ENCODE results near the gene RANBP1.

Gene RANBP1

GRCh38 chr22:20089226-20089976 lies 26.5 kb upstream of the RANBP1 start:
- DNase-seq = no peak

DNA sequence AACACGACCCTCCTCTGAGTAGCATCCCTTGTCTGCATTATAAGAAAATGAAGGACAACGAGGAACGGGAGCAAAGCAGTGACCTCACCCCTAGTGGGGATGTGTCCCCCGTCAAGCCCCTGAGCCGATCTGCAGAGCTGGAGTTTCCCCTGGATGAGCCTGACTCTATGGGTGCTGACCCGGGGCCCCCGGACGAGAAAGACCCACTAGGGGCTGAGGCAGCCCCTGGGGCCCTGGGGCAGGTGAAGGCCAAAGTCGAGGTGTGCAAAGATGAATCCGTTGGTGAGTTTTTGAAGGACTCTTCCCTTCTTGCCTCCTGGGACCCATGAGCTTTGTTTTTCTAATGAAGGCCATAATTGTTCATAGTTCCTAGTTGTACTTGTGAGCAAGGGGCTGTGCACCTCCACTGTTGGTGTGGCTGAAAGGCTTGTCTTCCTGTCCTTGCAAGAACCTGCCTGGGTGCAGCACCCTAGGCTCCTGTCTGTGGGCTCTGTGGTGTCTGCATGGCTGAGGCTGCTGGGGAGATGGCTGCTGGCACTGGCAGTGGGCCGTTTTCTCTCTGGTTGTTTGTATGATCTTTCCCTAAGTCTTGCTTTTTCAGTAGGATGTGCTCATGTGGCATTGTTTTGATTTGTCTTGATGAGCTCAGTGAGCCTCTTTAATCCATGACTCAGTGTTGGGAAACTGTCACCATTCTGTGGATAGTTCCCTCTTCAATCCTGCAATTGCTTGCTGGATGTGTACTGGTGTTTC lies 25.8 kb upstream of the RANBP1 start:
- DNase-seq = no peak

- no peak for DNase-seq
Measured at GRCh38 chr22:20090730-20091240, 25.1 kb upstream of the RANBP1 start.

GRCh38 chr22:20091690-20092476 lies 24.0 kb upstream of the RANBP1 start:
- no peak for DNase-seq

DNA sequence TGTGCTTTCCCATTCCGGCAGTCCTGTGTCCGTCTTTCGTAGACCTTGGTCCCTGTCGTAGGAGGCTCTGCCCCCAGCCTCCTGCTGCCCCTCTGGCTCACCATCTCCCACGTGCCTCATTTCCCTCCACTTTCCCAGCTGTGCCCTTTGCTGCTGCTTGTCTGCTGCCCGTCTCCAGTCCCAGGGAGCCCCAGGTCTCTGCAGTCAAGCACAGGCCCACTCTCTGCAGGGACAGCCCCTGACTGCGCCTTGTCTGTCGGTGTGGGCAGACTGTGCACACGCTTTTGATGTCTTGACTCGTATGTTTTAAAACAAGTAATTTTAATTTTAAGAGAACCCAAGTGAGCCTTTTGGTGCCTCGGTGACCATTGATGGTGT lies 23.4 kb upstream of the RANBP1 start:
- no peak for DNase-seq

- no peak for DNase-seq
Measured at GRCh38 chr22:20093418-20094196, 22.3 kb upstream of the RANBP1 start.

GRCh38 chr22:20094197-20094807 lies 21.6 kb upstream of the RANBP1 start:
- DNase-seq = no peak

DNA sequence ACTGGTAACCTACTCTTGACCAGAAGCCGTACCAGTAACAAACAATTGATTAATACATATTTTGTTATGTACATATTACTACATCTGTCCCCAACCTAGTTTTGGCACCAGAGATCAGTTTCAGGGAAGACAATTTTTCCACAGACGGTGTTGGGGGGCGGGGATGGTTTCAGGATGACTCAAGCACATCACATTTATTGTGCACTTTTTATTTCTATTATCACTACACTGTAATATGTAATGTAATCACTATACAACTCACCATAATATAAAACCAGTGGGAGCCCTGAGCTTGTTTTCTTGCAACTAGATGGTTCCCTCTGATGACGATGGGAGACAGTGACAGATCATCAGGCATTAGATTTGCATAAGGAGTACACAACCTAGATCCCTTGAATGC lies 20.4 kb upstream of the RANBP1 start:
- no peak for DNase-seq

DNA sequence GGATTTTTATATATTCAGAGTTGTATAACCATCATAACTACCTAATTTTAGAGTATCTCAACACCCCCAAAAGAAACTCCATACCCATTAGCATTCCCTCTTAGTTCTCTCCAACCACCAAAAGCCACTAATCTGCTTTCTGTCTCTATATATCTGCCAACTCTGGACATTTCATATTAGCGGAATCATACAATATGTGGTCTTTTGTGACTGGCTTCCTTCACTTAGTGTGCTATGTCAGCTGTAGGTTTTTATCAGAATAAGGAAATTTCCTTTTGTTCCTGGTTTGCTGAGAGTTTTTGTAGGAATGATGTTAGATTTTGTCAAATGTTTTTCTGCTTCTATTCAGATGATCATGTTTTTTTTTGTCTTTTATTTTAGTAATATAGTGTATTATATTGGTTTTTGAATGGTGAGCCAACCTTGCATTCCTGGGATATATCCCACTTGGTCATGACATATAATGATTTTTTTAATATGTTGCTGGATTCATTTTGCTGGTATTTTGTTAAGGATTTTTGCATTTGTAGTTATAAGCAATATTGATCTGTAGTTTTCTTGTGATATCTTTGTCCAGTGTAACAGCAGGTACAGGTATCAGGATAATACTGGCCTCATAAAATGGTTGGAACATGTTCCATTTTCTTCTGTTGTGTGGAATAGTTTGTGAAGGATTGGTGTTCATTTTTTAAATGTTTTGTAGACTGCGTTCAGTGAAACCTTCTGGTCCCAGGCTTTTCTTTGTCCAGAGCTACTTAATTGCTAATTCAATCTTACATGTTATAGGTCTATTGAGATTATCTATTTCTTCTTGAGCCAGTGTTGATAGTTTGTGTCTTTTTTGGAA lies 19.1 kb upstream of the RANBP1 start:
- DNase-seq = no peak

GRCh38 chr22:20099099-20099711 lies 16.7 kb upstream of the RANBP1 start:
- no peak for DNase-seq

- no peak for DNase-seq
Measured at GRCh38 chr22:20101638-20102037, 14.3 kb upstream of the RANBP1 start.

DNA sequence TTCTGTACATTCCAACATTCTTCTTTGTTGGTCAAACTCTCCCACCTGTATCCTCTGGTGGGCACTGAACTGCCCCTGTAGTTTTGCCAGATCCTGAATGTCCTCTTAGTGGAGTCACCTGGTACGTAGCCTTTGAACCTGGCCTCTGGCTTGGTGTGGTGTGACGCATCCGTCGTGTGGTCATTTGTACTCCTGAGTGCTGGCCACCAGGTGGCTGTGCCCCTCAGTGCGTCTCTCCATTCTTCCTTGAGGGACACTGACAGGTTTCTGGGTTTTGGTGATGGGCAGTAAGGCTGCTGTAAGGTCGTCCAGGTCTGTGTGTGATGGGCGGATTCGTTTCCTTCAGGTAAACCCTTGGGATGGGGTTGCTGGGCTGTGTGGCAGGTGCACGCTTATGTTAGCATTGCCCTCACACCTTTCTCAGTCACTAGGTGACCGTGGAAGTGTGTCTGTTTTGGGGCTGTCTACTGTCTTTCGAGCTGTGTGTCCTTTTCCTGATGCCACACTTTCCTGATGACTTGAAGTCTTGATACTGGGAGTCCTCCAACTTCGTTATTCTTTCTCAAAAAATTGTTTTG lies 13.6 kb upstream of the RANBP1 start:
- DNase-seq = no peak

DNA sequence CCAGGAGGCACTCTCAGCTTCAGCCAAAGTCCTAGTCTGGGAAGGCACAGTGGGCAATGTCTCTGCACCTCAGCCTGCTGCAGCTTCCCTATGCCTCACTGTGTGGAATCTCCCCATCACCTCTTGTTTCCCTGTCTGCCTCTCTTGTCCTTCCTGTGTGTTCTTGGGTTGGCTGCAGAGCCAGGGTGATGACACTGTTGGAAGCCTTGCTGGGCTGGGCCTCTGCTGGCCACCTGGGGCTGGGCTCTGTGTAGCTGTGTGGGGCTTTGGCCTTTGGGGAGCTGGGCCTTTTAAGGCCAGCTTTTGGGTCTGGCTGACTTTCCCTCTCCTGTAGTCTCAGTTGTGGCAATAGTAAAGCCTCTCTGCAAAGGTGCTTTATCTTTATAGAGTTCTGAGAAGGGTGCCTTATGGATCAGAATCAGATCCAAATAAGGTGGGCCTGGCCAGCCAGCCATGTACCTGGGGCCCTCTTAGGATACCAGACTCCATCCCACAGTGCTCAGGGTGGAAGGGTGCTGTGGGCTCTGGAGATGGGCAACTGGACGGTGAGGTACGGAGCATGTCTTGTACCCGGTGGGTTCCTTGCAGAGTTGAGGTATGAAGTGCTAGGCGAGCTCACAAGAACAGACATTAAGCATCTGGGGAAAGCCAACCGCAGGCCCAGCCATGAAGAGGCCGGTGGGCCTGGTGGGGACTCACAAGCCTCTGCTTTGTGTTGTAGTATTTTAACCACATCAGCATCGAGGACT lies 10.3 kb upstream of the RANBP1 start:
- DNase-seq = no peak

GRCh38 chr22:20106205-20106848 lies 9.6 kb upstream of the RANBP1 start:
- DNase-seq = no peak

GRCh38 chr22:20106849-20107237 lies 9.1 kb upstream of the RANBP1 start:
- DNase-seq = no peak

GRCh38 chr22:20107471-20107901 lies 8.4 kb upstream of the RANBP1 start:
- no peak for DNase-seq

GRCh38 chr22:20107951-20108756 lies 7.8 kb upstream of the RANBP1 start:
- no peak for DNase-seq

DNA sequence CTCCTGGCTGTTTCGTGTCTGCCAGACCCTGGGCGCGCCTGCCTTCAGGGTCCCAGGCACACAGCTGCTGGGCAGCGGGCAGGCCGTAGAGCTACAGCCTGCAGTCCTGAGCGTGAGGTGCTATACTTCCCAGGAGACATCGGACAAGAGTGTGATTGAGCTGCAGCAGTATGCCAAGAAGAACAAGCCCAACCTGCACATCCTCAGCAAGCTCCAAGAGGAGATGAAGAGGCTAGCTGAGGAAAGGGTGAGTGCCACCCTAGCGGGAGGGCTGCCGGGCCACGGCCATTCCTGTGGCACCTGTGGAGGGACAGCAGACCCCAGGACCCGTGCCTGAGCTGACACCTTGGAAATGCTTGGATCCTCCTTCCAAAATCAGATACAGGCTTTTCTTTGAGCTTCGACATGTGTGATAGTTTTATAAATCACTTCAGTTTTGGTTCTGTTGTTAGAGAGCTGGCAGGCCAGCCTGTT lies 7.1 kb upstream of the RANBP1 start:
- DNase-seq = no peak
